HG03135 (cell line): Measurements from ENCODE around the gene NT5C1A.

ENCODE experiments used
- ATAC-seq: cut with Tn5 transposase; IDR thresholded peaks from one replicate; pipeline ENCODE4 v1.9.1; 2021; ENCODE audit warnings: mild to moderate bottlenecking, moderate library complexity; ENCODE audit not compliant: unreplicated experiment

The NT5C1A gene

DNA sequence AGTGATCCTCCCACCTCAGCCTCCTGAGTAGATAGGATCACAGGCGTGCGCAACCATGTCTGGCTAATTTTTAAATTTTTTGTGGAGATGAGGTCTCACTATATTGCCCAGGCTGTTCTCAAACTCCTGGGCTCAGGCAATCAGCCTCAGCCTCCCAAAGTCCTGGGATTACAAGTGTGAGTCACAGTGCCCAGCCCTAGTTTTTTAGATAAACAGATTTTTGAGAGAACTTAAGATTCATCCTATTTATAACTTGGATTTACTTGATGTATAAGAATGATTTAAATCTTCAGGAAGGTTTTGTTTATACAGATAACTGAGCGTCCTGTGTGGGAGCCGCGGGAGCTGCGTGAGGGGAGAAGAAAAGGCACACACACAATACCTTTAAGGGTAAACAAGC, 58.7 kb downstream of the NT5C1A start:
- ATAC-seq = no peak

DNA sequence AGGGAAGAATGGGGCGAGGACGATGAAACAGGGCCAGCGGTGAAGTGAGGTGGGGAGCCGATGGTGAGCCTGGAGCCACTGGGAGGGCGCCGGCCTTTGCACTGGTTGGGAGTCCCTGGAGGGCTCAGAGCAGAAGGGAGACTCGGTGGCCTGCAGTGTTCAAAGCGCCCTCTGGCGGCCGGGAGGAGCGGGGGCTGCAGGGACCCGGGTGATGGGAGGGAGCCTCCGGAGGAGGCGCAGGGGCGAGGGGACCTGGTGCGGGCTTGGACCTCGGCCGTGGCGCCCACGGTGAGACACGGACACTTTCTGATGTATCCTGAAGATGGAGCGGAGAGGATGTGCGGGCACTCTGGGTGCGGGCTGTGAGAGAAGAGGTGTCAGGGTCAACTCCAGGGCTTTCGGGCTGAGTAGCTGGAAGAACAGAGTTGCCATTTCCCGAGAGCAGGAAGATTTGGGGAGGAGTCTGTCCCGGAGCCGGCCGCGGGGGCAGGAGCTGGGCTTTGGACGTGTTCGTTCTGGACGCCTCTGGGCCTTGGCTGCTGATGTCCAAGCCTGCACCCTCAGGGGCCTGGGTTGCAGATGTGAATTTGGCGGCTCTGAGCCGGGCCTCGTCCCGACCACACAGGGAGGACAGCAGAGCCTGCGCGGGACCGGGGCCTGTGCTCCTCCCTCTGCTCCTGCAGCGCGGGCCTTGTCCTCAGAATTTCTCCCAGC, 62.1 kb downstream of the NT5C1A start:
- no peak for ATAC-seq
